Measurements from ENCODE around the gene FBLN5. TPM values are rescaled to one million over a fixed set of nuclear protein-coding genes. Genes with fewer than 3 reads are reported as not detected.

FBLN5 gene
- total RNA-seq, 1 donor = 0.63 TPM

GRCh38 chr14:91830777-91831176, 116.7 kb downstream of the FBLN5 start:
- no peaks in the 10 kb centered on the region for H3K9me3 ChIP-seq (ENCODE audit: low read depth, low read length)
- no peak overlapping the region for H3K4me3 ChIP-seq (ENCODE audit: low read length)
- peaks cover 23% of the 10 kb centered on the region for H3K27me3 ChIP-seq (ENCODE audit: insufficient read depth, low read length)
- peaks cover 7% of the 10 kb centered on the region for H3K4me1 ChIP-seq (ENCODE audit: insufficient read depth, low read length)

- H3K4me3 ChIP-seq (ENCODE audit: low read length) = no peak overlapping the region
- peaks cover 1% of the 10 kb centered on the region for H3K4me1 ChIP-seq (ENCODE audit: insufficient read depth, low read length)
- no peaks in the 10 kb centered on the region for H3K9me3 ChIP-seq (ENCODE audit: low read depth, low read length)
- H3K27me3 ChIP-seq (ENCODE audit: insufficient read depth, low read length) = peaks cover 11% of the 10 kb centered on the region
Observed at GRCh38 chr14:91829511-91829910, 118.0 kb downstream of the FBLN5 start.

DNA sequence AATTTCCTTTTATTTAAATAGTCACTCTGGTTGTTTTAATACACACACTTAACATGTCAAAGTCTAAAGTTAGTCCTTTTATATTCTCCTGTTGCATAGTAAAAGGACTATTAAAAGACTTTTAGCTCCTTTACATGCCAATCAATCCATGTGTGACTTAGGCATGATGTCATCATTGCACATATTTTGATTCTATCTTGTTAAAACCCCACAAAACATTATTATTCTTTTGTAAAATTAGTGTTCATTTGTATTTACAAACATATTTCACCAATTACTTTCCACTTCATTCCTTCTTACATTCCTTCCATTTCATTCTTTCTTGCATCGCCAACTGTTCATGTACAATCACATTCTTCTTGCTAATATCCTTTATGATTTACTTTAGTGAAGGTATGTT, 119.7 kb downstream of the FBLN5 start:
- Histone ChIP-seq H3K4me1 (ENCODE audit: insufficient read depth, low read length) (no peaks in the 10 kb centered on the region), H3K4me3 (ENCODE audit: low read length) (no peak overlapping the region), H3K9me3 (ENCODE audit: low read depth, low read length) (no peaks in the 10 kb centered on the region), H3K27me3 (ENCODE audit: insufficient read depth, low read length) (no peaks in the 10 kb centered on the region)

Other genes with a start within 250 kb of the FBLN5 start
- 6.8 TPM for gene CATSPERB, start 215.6 kb downstream of the FBLN5 start, total RNA-seq
- gene TC2N, start 80.2 kb downstream of the FBLN5 start, total RNA-seq = 133 TPM
- 11.5 TPM for gene TRIP11, start 92.4 kb upstream of the FBLN5 start, total RNA-seq
- 35.6 TPM for gene ATXN3, start 158.9 kb upstream of the FBLN5 start, total RNA-seq
- 106 TPM for gene NDUFB1, start 174.0 kb upstream of the FBLN5 start, total RNA-seq
- 13.9 TPM for gene CPSF2, start 174.3 kb upstream of the FBLN5 start, total RNA-seq

Data from mononuclear cell (primary cell).